Right atrium auricular region (tissue), 2 donors: ENCODE data around the gene RNF43. TPM values are rescaled to one million over a fixed set of nuclear protein-coding genes. Genes with fewer than 3 reads are reported as not detected.

Experiments
- DNase-seq: peaks from one replicate; pipeline ENCODE4 v3.0.0-alpha.2; 2019; ENCODE audit warnings: low spot score
- H3K27ac ChIP-seq, 2 donors: fragments of 200-600 bp; sonication (generic); 1 replicate in 1 of 2; 2 replicates in 1 of 2; pipeline ENCODE4 v1.5.1; 2016 to 2019
- H3K27me3 ChIP-seq, 2 donors: fragments of 200-600 bp; sonication (generic); one replicate each; pipeline versions ENCODE4 v1.5.1 to v1.6.0; 2017 to 2019
- H3K36me3 ChIP-seq: fragments of 200-600 bp; sonication (generic); one replicate; pipeline ENCODE4 v1.5.1; 2016
- H3K4me1 ChIP-seq, 2 donors: fragments of 200-600 bp; sonication (generic); one replicate each; pipeline versions ENCODE4 v1.5.1 to v1.6.0; 2017 to 2019
- H3K4me3 ChIP-seq, 2 donors: fragments of 200-600 bp; sonication (generic); 1 replicate in 1 of 2; 2 replicates in 1 of 2; pipeline ENCODE4 v1.5.1; 2017 to 2019; ENCODE audit warnings: mild to moderate bottlenecking in 1 of 2, moderate library complexity in 1 of 2
- H3K9me3 ChIP-seq, 2 donors: fragments of 200-600 bp; sonication (generic); one replicate each; pipeline ENCODE4 v1.5.1; 2019
- CTCF ChIP-seq, 2 donors: fragments of 200-600 bp; sonication (generic); IDR thresholded peaks; one replicate each; pipeline ENCODE4 v1.5.1; 2019; ENCODE audit warnings: antibody characterized with exemption in 2 of 2
- total RNA-seq, 2 donors: library from RNA; depleted of rRNA; stranded (reverse); fragments of >200 nt; gene quantifications; one replicate each; pipeline ENCODE4 v1.1.0, GENCODE V29; 2016

The RNF43 gene
- total RNA-seq, 2 donors from 2014 or later = 4.4 to 5.5 TPM

GRCh38 chr17:58403311-58403710, 14.0 kb downstream of the RNF43 start:
- no peak overlapping the region for H3K27ac ChIP-seq
- H3K4me1 ChIP-seq = no peaks in the 10 kb centered on the region
- no peak for TF ChIP-seq CTCF (IDR thresholded peaks at IDR 0.05)
- H3K27me3 ChIP-seq = no peaks in the 10 kb centered on the region
- no peaks in the 10 kb centered on the region for H3K36me3 ChIP-seq
- H3K9me3 ChIP-seq = no peaks in the 10 kb centered on the region
- H3K4me3 ChIP-seq = no peak overlapping the region
- DNase-seq = no peak

DNA sequence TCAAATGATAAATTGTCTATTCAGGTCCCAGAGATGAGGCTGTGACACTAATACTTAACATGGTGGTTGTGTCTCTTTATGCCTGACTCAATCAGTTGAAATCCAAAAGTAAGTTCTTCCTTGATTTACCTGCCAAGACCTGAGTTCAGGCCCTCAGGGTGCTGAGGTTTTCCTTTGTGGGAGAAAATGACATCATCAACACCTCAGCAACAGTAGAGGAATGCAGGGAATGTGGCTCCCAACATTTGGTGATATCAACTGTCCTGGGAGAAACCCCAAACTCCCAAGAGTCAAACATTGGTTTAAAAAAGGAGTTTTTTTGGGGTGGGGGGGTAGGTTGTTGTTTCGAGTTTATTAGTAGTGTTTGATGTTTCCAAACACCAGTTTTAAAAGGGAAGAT, 14.7 kb downstream of the RNF43 start:
- TF ChIP-seq CTCF (IDR thresholded peaks at IDR 0.05) = no peak

DNA sequence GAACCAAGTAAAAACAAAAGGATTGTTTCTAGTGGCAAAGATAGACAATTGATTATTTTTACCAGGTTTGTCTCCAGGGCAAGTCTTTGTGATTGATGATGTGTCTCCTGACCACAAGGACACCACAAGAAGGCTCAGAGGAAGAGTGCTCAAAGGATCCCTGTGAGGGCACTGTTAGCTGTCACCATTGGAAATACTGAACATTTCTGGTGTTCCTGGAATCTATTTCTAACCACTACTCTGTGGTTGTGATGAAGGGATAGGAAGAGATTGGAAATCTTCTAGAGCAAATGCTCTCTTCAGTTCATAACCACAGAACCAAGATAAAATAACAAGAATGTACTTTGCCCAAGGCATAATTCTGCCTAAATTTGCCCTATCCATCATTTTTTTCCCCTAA, 15.3 kb downstream of the RNF43 start:
- H3K4me3 ChIP-seq = no peak overlapping the region
- H3K4me1 ChIP-seq = no peaks in the 10 kb centered on the region
- TF ChIP-seq CTCF (IDR thresholded peaks at IDR 0.05) = no peak
- H3K27me3 ChIP-seq = no peaks in the 10 kb centered on the region
- no peaks in the 10 kb centered on the region for H3K9me3 ChIP-seq
- no peak for DNase-seq
- H3K36me3 ChIP-seq = no peaks in the 10 kb centered on the region
- H3K27ac ChIP-seq = no peak overlapping the region

More for the DNA sequence above, 14.7 kb downstream of the RNF43 start:
- Histone ChIP-seq H3K27me3 (no peaks in the 10 kb centered on the region), H3K4me1 (no peaks in the 10 kb centered on the region), H3K9me3 (no peaks in the 10 kb centered on the region), H3K4me3 (no peak overlapping the region), H3K27ac (no peak overlapping the region), H3K36me3 (no peaks in the 10 kb centered on the region)
- DNase-seq = no peak

GRCh38 chr17:58401287-58401686, 16.0 kb downstream of the RNF43 start:
- TF ChIP-seq CTCF (IDR thresholded peaks at IDR 0.05) = no peak
- DNase-seq = no peak
- Histone ChIP-seq H3K4me1 (no peaks in the 10 kb centered on the region), H3K9me3 (no peaks in the 10 kb centered on the region), H3K36me3 (no peaks in the 10 kb centered on the region), H3K4me3 (no peak overlapping the region), H3K27me3 (no peaks in the 10 kb centered on the region), H3K27ac (no peak overlapping the region)

GRCh38 chr17:58400826-58401225, 16.5 kb downstream of the RNF43 start:
- Histone ChIP-seq H3K36me3 (no peaks in the 10 kb centered on the region), H3K4me1 (no peaks in the 10 kb centered on the region), H3K9me3 (no peaks in the 10 kb centered on the region), H3K27ac (no peak overlapping the region), H3K27me3 (no peaks in the 10 kb centered on the region), H3K4me3 (no peak overlapping the region)
- DNase-seq = no peak
- no peak for TF ChIP-seq CTCF (IDR thresholded peaks at IDR 0.05)

GRCh38 chr17:58399974-58400373, 17.4 kb downstream of the RNF43 start:
- no peaks in the 10 kb centered on the region for H3K4me1 ChIP-seq
- no peaks in the 10 kb centered on the region for H3K36me3 ChIP-seq
- no peaks in the 10 kb centered on the region for H3K27me3 ChIP-seq
- H3K9me3 ChIP-seq = no peaks in the 10 kb centered on the region
- TF ChIP-seq CTCF (IDR thresholded peaks at IDR 0.05) = no peak
- H3K4me3 ChIP-seq = no peak overlapping the region
- no peak for DNase-seq
- no peak overlapping the region for H3K27ac ChIP-seq
